Measurements from ENCODE around the gene PPP2R2B.

PPP2R2B gene

DNA sequence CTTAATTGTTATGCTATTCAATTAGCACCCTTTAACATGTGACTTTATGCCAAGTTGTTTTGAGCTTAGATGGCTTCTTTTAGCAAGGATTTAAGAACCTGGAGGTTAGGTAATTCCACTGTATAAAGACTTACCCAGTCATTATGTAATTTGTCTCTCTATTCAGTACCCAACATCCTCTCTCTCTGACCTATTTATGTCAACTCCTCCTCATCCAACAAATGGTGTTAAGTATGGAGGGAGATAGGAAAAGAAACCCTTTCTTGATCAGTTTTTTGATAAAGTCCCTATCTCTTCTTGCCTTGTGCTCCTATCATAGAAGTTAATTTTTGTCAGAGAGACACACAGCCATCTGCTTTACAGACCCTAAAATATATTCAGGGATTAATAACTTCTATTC lies 181.3 kb downstream of the PPP2R2B start:
- no peak for DNase-seq

DNA sequence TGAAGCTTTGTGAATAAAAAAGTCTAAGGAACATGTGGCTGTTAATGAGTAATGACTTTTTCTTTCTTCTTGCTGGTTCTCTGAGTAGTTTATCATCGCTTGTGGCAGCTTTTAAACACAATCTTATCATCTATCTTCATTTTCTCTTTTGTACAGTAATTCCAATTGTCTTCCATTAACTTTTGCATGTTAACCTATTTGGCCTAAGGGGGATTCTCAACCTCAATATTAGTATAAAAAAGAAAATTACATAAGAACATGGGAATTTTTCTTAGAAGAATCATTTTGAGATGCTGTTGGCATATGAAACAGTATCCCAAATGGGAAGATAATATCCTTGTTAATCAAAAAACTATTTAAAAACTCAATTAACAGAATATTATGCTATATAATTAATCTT lies 182.9 kb downstream of the PPP2R2B start:
- no peak for DNase-seq

DNA sequence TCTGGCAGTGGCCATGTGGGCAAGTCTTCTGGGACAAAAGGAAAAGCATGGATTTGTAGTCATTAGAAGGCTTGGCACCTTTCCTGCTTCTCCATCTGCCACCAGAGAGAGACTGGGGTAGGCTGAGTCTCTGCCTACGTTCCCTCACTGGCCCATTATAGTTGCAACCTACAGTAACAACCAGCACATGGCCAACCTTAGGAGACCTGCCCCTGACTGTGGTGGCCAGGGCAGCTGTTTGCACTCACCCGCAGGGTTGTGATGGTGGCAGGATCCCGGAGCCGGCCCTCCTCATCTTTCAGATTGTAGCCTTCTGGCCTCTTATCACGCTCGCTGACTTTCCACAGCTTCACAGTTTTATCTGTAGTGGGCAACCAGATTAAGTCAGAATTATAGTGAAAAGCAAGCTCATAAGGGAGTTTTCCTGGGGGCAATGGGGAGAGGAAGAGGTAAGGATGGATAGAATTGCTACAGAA lies 187.6 kb downstream of the PPP2R2B start:
- no peak for DNase-seq

DNA sequence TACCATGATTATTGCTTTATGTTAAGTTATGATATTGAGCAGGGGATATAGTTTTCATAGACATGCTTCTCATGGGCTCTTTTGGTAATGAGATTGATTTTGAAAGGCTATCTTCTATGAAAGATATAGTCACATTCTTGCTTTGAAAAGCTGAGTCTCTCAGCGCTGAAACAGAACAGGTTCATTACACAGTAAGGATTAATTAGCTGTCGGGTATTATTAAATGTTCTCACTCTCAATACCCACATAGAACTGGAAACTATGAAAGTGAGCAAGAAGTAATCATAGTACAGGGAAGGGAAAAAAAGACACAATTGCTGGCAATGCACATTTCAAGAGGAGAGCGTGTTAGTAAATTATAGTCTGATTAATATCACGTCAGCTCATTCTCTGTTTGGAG lies 190.9 kb downstream of the PPP2R2B start:
- no peak for DNase-seq

DNA sequence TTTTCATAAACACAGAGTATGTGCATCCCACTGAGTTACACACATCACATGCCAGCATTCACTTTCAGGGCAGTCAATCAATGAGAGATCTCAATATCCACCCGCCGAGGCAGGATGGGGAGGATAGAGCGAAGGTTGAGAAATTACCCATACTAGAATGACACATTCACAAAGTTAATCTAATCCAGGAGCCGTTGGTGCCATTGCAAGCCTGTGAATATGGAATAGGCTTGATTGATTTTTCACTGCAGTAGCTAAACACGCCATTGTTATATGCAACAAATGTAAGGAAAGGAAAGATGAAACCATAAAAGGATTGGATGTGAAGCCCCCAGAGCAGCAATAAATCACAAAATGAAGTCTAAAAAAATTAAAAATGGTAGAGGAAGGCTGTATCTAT lies 194.7 kb downstream of the PPP2R2B start:
- DNase-seq: no peak

DNA sequence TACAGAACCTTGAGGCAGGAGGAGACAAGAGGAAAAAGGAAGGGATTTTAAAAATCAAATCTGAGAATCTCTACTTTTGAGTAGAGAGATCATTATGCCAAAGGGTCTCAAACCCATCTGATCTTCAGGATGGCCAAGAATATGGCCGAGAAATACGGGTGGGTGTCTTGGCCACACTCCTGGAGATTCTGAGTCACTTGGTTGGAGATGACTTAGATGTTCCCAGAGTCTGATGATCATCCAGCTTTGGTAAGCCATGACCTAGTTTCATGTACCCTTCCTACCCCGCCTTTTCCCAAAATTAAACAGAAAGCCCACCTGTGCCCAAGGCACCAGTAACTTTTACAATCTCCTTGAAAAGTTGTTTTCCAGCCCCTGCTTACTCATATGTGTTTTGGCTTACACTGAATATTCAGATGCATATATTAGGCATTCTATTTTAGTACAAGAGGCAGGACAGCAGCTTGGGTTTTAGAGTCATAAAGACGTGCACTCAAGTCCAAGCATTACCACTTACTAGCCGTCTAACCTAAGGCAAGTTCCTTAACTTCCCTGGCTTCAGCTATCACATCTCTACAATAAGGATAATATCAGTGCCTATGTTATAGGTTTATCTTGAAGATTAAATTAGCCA lies 195.5 kb downstream of the PPP2R2B start:
- DNase-seq: no peak

DNA sequence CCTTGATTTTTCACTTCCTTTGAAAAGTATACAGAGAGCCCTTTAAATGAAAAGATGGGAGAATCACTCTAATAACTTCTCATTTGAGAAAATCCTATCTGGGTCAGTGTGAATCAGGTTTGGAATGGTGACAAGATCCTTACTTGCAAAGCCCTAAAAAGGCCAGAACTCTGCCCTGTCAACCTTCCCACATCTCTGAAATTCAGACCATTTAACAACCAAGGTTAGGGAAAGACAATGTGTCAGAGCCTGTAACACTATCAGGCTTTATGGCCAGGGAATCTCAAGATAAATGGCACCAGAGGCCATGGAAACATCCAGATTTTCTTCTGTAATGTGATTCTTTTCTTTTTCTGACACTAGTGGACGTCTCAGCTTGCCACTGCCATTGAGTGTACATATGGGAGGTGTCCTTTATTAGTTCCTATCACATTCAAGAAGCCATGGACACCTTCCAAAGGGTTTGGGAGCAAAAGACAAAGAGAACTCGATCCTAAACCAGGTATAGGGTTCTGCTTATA lies 196.9 kb downstream of the PPP2R2B start:
- DNase-seq: no peak

DNA sequence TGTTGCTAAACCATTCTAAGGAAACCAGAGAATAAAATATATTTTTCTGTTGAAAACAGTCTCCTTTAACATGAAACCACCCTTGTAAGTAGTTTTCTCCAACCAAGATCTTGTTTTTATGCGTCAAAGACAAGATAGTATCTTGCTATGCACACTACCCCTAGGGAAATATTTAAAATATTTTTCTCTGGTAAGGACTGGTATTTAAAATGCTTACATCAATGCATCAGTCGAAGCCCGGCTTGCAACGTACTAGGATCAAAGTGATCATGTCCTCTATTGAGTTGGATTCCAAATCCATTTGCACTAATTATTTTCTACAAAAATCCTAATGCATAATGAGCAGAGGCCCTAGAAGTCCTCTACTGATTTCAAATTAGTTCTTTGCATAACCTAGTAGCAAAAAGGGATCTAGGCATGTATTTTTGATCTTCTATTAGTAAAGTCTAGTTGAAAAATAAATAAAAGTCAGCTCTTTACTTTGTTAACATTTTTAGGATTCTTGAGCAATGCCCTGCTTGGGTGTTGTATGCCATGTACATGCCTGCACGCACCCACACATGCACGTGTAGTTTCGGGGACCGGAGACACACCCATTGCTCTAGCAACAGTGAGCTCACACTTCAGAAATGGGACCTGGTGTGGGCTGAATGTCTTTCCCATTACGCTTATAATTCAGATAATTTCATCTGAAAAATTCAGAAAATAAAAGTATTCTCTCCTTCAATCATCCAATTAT lies 197.5 kb downstream of the PPP2R2B start:
- no peak for DNase-seq

DNA sequence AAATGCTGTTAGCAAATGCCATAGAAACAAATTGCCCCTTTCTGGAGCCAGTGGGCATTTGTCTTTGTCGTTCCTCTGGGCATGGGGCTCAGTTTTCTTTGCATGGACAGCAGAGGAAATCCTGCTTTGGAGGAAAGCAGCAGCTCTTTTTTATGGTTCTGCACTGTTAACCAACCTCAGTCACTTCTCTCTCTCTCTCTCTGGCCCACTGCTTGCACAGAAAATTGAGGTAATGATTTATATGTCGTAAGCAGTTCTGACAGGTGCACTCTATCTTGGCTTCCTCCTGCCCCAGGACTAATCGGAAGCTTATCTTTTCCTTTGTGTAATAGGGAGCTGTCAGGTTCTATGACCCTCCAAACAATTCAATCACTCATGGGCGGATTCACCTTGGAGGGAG lies 202.9 kb downstream of the PPP2R2B start:
- no peak for DNase-seq

DNA sequence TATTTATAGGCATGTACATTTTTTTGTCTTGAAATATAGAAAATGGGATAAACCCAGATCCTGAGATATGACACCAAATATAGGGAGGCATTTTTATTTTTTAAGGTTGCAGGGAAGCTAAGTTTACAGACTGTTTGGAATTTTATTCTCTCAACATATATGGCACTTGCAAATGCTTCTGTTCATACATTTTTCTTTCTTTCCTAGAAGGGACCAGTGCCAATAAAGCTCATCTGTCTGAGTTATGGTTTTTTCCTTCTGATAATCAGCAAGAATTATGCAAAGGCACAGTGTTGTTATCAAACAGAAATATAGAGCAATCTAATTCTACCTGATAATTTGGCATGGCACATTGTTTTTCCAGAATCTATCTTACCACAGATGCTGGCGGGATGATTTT lies 205.7 kb downstream of the PPP2R2B start:
- DNase-seq: no peak

DNA sequence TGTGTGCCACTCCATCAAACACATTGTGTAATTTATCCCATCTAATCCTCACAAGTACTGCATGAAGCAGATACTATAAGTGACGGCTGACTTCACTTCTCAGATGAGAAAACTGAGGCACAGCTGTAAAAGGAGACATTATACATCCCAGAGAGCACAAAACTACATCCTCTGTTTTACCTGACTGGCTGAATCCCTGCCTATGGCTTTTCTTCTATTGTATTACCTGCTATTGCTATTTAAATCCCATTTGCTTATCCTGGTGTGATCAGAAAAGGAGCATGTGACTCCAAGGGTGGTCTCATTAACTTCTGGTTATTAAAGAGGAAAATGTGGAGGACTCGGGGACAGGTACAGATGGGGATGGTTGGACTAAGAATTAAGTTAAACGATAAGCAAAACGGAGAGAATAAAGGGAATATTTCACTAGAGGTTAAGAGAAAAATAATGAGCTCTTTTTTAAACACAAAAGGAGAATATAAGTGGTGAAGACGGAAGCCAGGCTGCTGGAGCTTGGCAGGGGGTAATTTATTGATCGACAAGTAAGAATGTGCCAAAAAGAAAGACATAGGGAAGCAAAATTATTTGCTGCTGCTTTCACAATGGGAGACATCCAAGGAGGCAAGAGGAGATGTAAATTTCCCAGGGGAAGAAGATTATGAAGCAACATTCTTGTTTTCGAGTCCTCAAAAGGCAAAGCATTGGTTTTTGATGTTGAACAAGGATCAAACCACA lies 206.8 kb downstream of the PPP2R2B start:
- DNase-seq: no peak

DNA sequence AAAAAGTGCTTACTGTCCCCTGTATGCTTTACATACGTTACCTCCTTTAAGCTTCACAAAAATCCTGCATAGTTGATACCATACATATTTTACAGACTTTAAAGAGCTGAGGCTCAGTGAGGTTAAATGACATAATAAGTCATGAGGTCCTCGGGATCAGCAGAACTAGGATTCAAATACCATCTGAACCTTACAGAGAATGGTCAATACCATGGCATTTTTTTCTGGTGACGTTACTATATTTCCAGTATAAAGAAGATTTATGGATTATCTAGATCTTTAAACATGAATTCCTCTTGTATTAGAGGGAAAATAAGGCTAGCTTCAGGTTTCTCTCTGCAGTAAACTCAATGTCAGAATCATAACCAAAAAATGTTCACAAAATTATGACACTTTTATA lies 208.9 kb downstream of the PPP2R2B start:
- DNase-seq: no peak

DNA sequence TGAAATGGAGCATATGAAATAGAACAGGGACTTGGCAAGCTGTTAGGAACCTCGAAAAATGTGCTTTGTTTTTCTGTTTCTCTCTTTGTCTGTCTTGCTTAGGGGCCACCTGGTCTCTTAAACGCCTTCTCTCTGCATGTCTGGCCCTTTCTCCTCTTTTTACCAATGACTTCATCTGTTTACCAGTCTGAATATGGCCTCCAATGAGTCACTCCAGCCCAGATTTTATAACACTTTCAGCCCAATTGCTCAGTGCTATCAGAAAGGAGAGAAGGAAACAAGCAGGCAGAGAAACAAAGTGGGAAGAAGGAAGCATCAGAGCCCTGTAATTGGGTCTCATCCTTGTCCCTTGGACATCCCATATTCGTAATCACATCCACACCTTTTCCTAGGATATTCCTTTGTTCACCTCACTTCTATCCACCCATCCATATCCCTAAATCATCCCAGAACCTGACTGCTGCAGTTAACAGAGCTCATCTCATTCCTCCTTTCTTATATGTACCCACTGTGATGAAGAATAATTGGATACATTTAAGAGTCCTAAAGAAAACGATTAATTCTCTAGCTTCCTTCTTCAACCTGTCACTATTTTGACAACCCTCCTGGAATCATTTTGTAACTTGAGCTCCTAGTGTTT lies 210.8 kb downstream of the PPP2R2B start:
- DNase-seq: no peak

DNA sequence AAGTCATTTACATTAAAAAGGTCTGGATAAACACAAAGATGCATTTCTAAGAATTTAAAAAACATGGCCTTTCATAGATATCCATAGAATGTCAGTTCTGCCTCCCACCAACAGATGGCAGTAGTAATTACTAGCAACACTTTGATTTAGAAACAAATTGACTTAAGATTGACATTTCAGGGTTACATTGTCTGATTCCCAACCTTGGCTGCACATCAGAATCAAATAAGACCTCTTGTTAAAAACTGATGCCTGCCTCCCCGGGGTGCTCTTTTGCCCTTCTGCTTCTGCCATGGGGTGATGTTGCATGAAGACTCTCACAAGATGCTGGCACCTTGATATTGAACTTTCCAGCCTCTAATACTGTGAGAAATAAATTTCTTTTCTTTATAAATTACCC lies 216.3 kb downstream of the PPP2R2B start:
- peak; percentile 24 for DNase-seq

DNA sequence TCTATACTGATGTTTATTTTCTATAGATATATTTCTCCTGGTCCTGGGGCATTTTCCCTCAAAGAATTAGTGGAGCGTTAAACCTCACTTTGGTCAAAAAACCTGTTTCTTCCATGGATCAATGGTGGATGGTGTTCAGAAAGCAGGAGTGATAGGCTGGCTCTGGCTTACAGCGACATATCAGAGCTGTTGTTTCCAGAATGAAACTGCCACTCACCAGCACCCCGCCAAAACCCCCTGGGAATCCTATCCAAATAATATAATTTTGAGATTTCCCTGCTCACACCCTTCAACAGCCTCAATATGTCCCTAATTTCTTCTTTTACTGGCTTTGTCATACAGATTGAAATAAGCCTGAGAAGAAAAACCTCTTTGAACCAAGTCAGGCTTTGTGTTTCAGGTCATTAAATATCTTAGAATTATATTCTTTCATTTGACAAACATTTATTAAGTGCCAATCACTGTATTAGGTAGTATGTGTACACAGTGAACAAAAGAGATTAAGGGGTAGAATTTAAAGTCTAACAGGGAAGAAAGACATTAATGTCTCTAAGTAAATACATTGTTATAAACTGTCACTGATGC lies 218.1 kb downstream of the PPP2R2B start:
- DNase-seq: no peak

DNA sequence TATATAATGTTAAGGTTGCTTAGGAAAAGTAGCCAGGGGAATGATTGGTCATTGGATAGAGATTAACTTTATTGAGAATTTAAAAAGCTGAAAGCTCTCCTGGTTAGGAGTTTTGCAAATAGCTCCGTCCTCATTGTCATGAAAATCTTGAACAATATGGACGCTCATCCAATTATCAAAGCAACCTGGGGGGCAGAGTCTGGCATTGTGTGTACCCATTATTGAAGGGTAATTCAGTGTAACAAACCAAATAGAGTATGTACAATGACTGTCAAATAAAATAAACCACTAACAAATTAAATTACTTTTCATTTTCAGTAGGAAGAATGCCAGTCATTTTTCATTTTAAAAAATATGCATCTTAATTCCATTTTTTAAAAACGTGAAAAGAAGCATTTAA lies 218.6 kb downstream of the PPP2R2B start:
- no peak for DNase-seq

DNA sequence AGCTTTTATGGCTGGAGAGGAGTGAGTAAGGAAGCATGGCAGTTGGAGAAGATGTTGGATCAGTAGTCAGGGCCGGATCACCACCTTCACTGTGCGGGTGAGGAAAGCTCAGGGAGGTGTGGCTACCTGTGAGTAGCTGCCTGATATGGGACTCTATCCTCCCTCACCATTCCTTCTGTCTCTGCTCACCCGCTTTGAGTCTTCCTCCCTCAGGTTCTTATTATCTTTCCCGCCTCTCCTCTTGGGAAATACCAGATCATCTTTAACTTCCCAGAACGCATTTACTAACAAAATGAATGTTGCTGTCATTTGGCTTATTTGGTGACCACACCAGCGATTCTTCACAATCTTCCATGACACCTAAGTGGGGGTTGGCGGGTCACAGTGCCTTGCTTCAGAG lies 221.9 kb downstream of the PPP2R2B start:
- DNase-seq: no peak

DNA sequence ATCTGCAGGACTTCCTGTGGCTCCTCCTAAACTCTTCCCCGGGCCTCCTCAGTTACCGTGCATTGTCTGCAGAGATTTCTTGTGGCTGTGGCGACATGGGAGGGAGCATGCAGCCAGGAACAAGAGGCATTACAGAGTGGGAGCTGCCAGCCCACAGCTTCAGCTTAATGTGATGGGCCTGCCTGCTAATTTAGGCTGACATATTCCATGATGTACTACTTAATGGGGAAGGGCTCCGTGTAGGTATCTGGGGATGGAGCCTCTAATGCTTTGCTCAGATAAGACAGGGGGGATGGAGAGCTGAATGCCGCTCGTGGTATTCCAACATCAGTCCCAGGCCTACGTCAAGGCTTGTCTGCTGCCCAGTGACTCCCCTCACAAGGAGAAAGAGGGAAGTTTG lies 225.0 kb downstream of the PPP2R2B start:
- DNase-seq: no peak

DNA sequence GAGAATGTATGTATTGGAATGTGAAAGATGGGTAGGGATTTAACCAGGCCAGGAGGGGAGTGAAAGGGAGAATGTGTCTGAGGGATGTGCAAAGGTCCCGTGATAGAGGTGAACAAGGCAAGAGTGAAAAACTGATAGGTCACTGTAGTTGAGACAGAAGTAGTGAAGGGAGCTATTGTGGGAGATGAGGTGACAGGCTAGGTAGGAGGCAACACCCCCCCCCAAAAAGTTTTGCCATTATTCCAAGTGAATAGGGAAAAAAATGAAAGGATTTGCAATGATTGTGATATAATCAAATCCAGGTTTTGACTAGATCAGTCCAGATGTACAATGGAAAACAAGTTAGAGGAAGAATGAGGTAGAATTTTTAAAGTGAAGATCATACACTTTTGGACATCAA lies 226.0 kb downstream of the PPP2R2B start:
- DNase-seq: no peak

DNA sequence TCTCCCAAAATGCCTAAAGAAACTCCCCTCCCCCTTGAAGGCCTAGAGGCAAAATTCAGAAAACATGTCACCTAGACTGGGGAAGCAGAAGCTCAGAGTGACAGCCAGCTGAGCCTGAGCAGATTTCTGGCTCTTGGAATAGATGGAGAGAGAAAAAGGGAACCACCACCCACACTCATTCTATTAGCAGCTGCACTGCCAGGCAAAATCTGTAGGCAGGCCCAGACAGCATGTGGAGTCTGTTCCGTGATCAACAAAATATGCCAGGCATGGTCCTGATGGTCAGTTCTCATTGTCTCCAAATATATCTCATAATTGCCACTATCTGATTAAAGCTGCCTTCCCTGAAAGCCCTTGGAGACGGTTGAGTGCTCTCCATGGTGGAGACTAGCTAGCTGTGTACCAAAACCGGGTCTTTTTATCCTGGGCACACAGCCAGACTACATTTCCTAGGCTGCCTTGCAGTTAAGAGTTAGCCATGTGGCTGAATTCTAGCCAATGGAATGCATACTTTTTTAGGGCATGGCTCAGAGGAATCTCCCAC lies 230.8 kb downstream of the PPP2R2B start:
- no peak for DNase-seq

DNA sequence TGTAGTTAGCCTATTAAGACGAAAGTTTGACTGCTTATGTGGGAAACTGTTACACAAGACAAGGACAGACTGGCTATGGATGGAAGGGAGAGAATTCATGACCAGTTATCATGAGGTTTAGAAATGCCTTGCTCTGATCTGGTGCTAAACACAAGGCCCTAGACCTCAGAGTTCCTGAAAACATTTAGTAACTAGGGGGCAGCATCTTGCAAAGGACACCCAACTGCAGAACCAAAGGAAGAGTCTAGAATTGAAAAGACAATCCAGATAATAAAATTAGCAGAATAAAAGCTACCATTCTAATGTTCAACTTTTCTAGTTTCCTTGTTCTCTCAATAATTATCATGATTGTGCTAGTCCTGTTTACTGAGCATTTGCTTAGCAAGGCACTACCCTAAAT lies 232.1 kb downstream of the PPP2R2B start:
- DNase-seq: no peak

DNA sequence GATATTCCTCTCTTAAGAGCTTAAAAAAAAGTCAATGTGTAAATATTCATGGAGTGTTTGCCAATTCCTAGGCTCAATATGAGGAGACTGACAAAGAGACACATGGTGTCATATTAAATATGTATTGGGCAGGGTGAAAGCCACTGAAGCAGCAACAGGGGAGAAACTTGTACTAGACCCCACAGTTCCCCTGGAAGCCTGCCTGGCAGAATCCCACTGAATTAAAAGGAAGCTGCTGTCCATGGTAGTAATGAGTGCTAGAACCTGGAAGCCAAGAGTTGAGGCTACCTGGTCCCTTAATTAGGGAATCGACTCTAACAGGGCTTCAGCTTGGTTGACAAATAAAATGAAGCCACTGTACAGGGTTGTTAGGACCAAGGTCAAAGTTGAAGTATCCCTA lies 233.2 kb downstream of the PPP2R2B start:
- DNase-seq: no peak

DNA sequence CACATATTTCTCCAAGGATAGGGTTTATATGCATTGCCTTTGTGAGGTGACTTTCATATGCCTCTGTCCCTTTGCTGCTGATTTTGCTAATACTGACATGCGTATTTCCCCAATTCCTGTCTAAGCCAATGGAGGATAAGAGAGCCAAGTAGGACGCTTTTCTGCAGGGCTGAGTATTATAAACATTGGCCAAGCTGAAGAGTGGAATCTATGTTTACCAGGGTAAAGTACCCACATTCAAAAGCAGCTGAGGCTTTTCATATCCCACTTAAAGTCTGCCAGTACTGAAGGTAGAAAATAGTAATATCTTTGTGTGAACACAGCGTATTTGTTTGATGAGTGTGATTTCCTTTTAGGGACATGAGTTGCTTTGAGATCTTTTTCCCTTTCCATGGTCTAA lies 233.7 kb downstream of the PPP2R2B start:
- DNase-seq: no peak
